Fibroblast of lung (primary cell): Measurements from ENCODE around the gene CORO6.

Source experiments
- EZH2 ChIP-seq: IDR thresholded peaks from 2 replicates; pipeline ENCODE4 v1.5.1; 2012; ENCODE audit warnings: low read length, control low read depth, mild to moderate bottlenecking; ENCODE audit errors: missing control alignments
- TF ChIP-seq, protein P1 (sequence below), 2 donors: IDR thresholded peaks in 1 of 2; conservative IDR thresholded peaks in 1 of 2; 1 replicate in 1 of 2; 2 replicates in 1 of 2; pipeline ENCODE4 v1.5.1; 2011 to 2012; ENCODE audit warnings: low read length in 2 of 2, control low read depth in 1 of 2, inconsistent platforms in 1 of 2, low read depth in 1 of 2, mild to moderate bottlenecking in 1 of 2

GRCh38 chr17:29624586-29624985, 1.9 kb upstream of the CORO6 start:
- TF ChIP-seq, protein P1, sequence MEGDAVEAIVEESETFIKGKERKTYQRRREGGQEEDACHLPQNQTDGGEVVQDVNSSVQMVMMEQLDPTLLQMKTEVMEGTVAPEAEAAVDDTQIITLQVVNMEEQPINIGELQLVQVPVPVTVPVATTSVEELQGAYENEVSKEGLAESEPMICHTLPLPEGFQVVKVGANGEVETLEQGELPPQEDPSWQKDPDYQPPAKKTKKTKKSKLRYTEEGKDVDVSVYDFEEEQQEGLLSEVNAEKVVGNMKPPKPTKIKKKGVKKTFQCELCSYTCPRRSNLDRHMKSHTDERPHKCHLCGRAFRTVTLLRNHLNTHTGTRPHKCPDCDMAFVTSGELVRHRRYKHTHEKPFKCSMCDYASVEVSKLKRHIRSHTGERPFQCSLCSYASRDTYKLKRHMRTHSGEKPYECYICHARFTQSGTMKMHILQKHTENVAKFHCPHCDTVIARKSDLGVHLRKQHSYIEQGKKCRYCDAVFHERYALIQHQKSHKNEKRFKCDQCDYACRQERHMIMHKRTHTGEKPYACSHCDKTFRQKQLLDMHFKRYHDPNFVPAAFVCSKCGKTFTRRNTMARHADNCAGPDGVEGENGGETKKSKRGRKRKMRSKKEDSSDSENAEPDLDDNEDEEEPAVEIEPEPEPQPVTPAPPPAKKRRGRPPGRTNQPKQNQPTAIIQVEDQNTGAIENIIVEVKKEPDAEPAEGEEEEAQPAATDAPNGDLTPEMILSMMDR (conservative IDR thresholded peaks at IDR 0.05 in 1 of 2, IDR thresholded peaks at IDR 0.05 in 1 of 2; ENCODE audit: low read depth in 1 of 2, low read length in 2 of 2), result no peak
- TF ChIP-seq EZH2, result no peak
